GM20000 (cell line): ENCODE results near the gene OMD.

ENCODE experiments used
- DNase-seq: peaks from one replicate; pipeline ENCODE4 v3.0.0; 2012; ENCODE audit warnings: low spot score
- TF ChIP-seq, protein P1 (sequence below): IDR thresholded peaks from 2 replicates; pipeline ENCODE4 v1.5.1; 2012; ENCODE audit warnings: mild to moderate bottlenecking, control low read depth; ENCODE audit errors: extremely low read depth, missing control alignments

The OMD gene

DNA sequence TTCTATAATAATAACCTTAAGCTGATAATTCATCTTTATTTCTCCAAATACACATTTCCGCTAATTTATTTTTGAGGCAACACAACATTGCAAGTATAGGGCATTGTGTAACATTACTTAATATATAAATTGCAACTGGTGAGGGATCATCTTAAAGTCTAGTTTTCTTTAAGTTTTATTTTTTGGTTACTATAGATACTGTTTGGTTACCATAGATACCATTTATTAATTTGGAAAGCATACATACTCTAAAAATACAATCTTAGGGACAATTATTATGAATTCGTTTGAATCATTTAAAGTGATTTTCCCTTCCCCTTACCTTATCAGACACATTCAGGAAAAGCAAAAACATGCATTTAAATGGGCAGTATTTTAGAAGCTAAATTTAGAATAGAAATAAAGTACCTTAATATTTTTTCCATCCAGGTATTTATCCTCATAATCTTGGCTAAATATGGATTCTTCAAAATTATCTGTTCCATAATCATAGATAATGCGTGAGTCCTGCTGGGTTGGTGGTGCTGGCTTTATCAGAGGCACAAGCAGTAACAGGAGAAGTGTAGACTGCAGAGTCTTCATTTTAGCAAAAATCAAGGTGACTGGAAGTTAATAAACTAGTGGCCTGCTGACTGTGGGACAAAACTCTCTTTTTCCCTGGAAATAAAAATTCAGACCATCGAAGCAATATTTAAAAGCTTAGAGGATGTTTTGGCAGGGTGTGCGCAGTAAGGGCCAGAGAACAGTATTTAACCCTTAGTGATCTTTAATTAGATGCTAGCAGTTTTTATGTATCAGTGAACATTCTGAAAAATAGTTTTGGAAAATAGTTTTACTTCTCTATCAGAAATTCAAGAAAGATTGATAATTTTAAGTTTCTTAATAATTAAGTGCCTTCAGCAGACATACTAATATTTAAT, 21.2 kb downstream of the OMD start:
- no peak for DNase-seq
- TF ChIP-seq, protein P1, sequence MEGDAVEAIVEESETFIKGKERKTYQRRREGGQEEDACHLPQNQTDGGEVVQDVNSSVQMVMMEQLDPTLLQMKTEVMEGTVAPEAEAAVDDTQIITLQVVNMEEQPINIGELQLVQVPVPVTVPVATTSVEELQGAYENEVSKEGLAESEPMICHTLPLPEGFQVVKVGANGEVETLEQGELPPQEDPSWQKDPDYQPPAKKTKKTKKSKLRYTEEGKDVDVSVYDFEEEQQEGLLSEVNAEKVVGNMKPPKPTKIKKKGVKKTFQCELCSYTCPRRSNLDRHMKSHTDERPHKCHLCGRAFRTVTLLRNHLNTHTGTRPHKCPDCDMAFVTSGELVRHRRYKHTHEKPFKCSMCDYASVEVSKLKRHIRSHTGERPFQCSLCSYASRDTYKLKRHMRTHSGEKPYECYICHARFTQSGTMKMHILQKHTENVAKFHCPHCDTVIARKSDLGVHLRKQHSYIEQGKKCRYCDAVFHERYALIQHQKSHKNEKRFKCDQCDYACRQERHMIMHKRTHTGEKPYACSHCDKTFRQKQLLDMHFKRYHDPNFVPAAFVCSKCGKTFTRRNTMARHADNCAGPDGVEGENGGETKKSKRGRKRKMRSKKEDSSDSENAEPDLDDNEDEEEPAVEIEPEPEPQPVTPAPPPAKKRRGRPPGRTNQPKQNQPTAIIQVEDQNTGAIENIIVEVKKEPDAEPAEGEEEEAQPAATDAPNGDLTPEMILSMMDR, result no peak

GRCh38 chr9:92402360-92402759, 21.9 kb downstream of the OMD start:
- no peak for DNase-seq

GRCh38 chr9:92397853-92398252, 26.4 kb downstream of the OMD start:
- TF ChIP-seq, protein P1, result no peak
- no peak for DNase-seq

More at GRCh38 chr9:92402360-92402759, 21.9 kb downstream of the OMD start:
- TF ChIP-seq, protein P1, result no peak

DNA sequence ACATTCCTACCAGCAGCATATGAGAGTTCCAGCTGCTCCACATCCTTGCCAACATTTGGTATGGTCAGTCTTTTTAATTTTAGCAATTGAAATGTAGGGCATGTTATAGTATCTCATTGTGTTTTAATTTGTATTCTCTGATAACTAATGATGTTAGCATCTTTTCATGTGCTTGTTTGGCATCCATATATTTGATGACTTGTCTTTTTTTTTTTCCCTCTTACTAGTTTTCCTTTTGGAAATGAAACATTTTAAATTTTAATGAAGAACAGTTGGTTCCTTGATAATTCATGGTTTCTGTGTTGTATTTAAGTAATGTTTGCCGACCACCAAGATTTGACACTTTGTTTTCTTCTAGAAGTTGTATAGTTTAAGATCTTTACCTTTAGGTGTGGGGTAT, 28.7 kb downstream of the OMD start:
- no peak for DNase-seq
- TF ChIP-seq, protein P1, result no peak

- DNase-seq, result no peak
- TF ChIP-seq, protein P1, result no peak
Measured at GRCh38 chr9:92393686-92394085, 30.6 kb downstream of the OMD start.

- TF ChIP-seq, protein P1, result no peak
- no peak for DNase-seq
Measured at GRCh38 chr9:92392690-92393089, 31.6 kb downstream of the OMD start.

- TF ChIP-seq, protein P1, result no peak
- no peak for DNase-seq
Measured at GRCh38 chr9:92385953-92386352, 38.3 kb downstream of the OMD start.
